GM19452 (cell line): ENCODE results near the gene APP.
"Not testable (repeated sequence)": the region's sequence is repeated elsewhere in the genome, so short reads cannot be mapped to it uniquely, and the experiment has no call there.

Experiments
- ATAC-seq: cut with Tn5 transposase; IDR thresholded peaks from one replicate; pipeline ENCODE4 v1.9.1; 2021; ENCODE audit not compliant: unreplicated experiment

Gene APP

DNA sequence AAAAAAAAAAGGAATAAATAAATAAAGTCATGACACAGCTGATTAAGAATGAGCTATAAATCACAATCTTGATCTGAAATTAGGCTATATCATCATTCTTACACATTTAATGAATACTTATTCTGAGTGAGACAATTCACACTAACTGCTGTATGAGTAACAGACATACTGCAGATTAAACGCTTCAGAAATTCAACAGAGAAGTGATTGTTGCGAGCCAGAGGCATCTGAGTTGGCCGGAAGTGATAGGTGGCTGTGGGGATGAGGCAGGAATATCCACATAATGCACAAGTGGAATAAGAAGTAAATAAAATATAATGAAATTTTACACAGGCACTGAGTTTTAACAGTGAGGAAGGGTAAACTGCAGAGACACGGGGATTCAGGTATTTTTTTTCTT, 142.4 kb downstream of the APP start:
- ATAC-seq: no peak

DNA sequence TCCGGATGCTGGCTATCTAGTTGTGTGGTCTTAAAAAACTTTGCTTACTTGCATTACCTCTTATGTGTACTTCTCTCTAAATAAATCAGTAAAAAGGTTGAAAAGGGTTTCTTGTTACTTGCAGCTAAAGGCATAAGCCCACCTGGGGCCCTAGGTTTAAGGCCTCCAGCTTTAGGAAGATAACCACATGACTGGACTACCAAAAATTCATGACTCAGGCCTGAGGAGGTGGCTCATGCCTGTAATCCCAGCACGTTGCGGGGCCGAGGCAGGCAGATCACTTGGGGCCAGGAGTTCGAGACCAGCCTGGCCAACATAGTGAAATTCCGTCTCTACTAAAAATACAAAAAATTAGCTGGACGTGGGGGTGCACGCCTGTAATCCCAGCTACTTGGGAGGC, 142.9 kb downstream of the APP start:
- ATAC-seq: no peak

DNA sequence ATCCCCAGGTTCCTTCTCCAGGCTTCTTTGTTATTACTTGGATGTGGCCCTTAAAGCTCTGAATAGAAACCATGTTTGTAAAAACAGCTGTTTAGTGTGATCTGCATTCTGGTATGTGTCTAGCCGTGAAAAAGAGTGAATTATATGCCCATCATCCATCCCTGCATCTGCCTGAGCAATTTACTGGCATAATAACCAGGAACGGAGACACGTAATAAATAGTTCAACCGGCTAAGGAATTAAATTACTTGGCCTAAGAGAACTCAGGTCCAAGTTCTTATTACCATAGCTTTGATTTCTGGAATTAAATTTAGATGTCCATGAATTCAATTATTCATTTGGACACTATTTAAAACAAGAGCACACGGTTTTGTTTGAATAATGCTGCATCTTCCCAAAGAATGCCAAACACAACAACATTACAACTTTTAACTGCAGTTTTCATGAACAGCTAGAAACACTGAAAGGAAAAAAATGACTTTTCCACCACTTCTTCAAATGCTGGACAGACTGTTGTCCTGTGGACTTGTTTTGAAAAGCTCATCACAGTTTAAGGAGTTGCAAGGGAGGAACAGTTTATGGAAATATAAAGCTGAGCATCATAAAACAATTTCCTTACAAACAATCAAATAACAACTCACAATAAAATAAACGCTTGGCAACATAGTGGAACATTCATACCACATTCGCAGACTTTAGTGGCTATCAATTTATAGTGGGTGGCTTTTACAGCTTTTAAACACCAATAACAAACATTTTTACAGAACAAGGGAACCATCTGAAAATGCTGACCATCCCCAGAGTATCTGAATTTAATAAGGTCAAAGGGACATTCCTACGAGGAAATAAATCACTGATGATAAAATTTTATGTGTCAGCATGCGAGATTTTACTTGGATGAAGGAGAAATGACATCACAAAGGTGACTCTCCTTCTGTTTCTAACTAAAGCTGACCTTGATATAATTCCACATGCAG, 144.7 kb downstream of the APP start:
- ATAC-seq: no peak

DNA sequence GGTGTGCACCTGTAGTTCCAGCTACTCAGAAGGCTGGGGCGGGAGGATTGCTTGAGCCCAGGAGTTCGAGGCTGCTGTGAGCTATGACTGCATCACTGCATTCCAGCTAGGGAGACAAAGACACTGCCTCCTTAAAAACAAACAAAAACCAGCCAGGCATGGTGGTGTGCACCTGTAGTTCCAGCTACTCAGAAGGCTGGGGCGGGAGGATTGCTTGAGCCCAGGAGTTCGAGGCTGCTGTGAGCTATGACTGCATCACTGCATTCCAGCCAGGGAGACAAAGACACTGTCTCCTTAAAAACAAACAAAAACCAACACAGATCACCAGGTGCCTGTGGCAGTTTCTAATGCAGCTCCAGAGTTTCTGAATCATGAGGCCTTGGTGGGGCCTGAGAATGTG, 147.2 kb downstream of the APP start:
- not testable (repeated sequence) for ATAC-seq

GRCh38 chr21:26022598-26023337, 147.8 kb downstream of the APP start:
- ATAC-seq: not testable (repeated sequence)

DNA sequence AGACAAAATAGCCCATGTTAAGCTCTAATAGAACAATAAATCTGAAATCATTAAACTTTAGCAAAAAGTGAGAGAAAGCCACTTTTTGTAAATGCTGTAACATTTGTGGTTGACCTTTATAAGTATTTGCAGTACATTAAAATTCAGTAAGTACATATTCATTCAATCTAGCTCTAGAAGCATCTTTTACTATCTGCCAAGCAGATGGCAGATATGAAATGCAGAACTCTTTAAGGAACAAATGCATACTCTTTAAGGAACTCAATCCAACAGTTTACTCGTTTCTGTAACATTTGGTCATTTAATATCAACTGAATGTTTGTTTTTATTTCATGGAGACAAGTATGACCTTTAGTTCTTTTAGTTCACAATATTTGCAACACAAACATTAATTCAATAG, 150.1 kb downstream of the APP start:
- ATAC-seq: no peak

DNA sequence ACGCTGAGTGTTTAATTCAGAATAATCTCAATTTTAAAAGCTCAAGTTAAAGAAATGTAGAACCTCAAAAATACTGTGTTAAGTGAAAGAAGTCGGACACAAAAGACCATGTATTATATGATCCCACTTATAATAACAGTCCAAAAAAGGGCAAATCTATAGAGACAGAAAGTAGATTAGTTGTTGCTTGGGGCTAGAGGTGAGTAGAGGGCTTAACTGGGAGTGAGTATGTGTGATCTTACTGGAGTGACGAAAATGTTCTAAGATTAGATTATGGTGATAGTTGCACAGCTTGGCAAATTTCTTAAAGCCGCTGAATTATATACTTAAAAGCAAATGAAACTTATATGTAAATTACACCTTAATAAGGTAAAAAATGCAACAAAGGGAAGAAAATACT, 150.5 kb downstream of the APP start:
- ATAC-seq: no peak

DNA sequence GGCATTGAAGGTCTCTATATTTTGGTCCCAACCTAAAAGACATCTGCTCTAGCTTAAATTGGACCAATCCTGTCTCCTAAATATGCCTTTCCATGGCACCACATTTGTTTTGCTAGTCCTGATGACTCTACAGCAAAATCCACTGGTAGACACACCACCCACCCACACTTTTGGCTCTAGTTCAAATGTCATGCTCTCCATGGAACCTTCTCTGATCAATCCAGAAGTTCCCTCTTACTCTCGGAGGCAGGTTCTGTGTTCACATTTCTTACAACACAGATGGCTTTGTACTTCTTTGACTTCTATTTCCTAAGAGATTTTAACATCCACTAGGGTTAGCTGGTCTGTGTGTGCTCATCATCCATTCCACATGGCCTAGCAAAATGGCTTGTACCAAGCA, 151.3 kb downstream of the APP start:
- no peak for ATAC-seq

GRCh38 chr21:26013970-26014369, 156.6 kb downstream of the APP start:
- no peak for ATAC-seq

DNA sequence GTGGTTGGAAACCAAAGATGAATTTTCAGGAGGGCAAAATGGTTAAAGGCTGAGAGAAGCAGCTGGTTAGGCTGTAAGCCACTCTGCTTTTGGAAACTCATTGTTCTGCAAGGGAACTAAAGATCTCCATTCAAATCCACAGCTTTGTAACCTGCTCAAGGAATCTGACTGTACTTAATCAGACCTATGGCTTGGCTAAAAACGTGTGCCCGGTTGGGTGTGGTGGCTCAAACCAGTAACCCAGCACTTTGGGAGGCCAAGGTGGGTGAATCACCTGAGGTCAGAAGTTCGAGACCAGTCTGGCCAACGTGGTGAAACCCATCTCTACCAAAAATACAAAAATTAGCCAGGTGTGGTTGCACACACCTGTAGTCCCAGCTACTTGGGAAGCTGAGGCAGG, 158.1 kb downstream of the APP start:
- ATAC-seq: not testable (repeated sequence)

DNA sequence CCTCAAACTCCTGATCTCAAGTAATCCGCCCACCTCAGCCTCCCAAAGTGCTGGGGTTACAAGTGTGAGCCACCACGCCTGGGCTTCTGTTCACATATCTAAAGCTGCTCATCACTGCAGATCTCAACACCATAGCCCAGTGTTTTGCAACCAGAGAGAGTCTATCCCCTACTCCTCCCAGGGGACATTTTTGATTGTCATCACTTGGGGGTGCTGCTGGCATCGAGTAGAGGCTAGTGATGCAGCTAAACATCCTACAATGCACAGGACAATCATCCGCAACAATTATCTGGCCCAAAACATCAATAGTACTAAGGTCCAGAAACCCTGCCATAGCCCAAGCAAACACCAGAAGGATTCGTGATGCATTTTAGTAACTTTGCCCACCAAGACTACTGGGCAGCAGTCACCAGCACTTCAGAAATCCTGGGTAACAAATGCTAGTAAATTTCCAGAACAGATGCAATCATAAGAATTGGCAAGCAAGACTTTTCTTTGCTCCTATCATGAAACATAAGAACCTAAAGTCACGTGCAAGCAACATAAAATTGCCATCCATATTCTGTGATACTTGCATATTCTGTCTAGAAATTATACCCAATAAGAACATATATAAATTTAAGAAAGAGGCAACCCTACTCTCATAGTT, 159.2 kb downstream of the APP start:
- ATAC-seq: no peak

DNA sequence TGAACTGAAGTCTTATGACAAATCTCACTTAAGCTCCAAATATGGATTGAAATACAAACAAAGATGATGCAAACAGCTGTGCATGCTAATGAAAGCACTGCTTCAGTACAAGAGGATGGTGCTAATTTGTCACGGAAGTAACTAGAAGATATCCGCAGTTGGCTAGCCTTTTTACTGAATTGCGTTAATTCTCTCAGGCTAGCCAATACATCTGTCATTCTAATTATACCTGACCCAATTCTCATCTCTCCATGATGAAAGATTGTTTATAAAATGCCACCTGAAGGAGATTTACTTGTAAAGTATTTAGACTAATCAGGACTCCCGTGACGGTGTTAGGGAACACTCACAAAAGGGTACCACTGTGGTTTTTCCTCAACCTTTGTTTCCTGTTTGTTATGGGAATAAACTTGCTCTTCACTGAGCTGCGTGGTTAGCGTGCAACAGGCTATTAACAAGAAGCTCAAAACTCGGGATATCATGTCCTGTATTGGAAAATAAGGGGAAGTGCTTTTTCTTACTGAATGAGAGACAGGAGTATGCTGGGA, 162.5 kb downstream of the APP start:
- ATAC-seq: no peak

GRCh38 chr21:26005464-26005863, 165.1 kb downstream of the APP start:
- no peak for ATAC-seq

- no peak for ATAC-seq
Measured at GRCh38 chr21:26003404-26003803, 167.2 kb downstream of the APP start.

DNA sequence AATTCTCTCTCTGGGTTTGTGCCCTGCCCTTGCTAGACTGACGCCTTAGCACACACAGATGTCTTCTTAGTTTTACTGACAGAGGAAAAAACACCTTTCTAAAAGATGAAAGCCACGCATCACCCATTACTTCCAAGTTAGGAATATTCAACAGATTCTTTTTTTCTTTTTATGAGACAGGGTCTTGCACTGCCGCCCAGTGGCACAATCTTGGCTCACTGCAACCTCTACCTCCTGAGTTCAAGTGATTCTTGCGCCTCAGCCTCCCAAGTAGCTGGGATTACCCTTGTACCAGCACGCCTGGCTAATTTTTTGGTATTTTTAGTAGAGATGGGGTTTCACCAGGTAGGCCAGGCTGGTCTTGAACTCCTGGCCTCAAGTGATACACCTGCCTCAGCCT, 169.2 kb downstream of the APP start:
- ATAC-seq: no peak

GRCh38 chr21:25999921-26000582, 170.5 kb downstream of the APP start:
- ATAC-seq: no peak

- no peak for ATAC-seq
Measured at GRCh38 chr21:25997788-25998611, 172.6 kb downstream of the APP start.

- no peak for ATAC-seq
Measured at GRCh38 chr21:25995278-25995677, 175.3 kb downstream of the APP start.

GRCh38 chr21:25994758-25995163, 175.8 kb downstream of the APP start:
- no peak for ATAC-seq

DNA sequence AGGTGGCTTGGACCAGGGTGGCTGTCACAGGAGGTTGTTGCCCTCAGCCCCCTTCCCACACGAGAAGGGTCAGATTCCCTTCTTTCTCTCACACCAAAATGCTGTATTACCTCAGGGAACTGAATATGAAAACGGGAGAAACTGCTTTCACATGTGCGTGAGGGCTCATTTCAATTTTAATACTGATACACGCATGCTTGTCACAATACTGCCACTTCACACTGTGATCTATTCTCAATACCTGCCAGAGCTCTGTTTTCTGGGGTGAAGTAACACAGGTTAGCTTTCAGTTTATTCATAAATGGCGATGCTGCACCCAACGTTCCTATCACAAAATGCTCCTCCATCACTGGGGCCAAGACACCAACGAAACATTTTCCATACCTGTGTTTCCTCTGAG, 181.8 kb downstream of the APP start:
- no peak for ATAC-seq
